Endothelial cell of umbilical vein (primary cell): ENCODE data around the gene PTPN14. TPM values are rescaled to one million over a fixed set of nuclear protein-coding genes. Genes with fewer than 3 reads are reported as not detected.

ENCODE experiments used
- BruUV-seq: library from RNA; stranded (reverse); fragments of 400-500 nt; replicated peaks from 2 replicates; lab custom pipeline; 2021; lab: Mats Ljungman, UMichigan
- CTCF ChIA-PET: fragments of 300-600, 350-600 bp; sonication (Branson Sonifier 250); formaldehyde crosslinking; loops from one replicate; lab custom pipeline; 2021; ENCODE audit warnings: antibody characterized with exemption, inconsistent platforms; lab: Charles Lee
- POLR2A ChIA-PET: fragments of 300-600, 350-600 bp; sonication (Branson Sonifier 250); formaldehyde crosslinking; loops from one replicate; lab custom pipeline; 2021; ENCODE audit warnings: antibody characterized with exemption, inconsistent platforms; lab: Charles Lee
- DNase-seq: peaks from one replicate; pipeline ENCODE4 v3.0.0-alpha.2; 2011; ENCODE audit warnings: low read depth, low spot score
- FAIRE-seq: peaks from 2 replicates; lab custom pipeline; 2011; peaks lifted over from hg19 to GRCh38; lab: Jason Lieb, UNC
- H2AFZ ChIP-seq: 2 replicates; pipeline ENCODE4 v1.6.0; 2012; ENCODE audit warnings: low read depth, low read length, control low read depth, inconsistent platforms
- H3K27ac ChIP-seq: 2 replicates; pipeline ENCODE4 v1.5.1; 2011; ENCODE audit warnings: low read depth, mild to moderate bottlenecking, control low read depth, low read length, moderate library complexity; ENCODE audit not compliant: insufficient read depth
- H3K27me3 ChIP-seq, 2 experiments: 2 replicates each; pipeline versions ENCODE4 v1.6.0 to v1.6.1; 2011; ENCODE audit warnings: low read length in 2 of 2, mixed read lengths in 1 of 2; ENCODE audit not compliant: control insufficient read depth in 2 of 2, insufficient read depth in 2 of 2
- H3K36me3 ChIP-seq, 2 experiments: 2 replicates in 1 of 2; 3 replicates in 1 of 2; pipeline ENCODE4 v1.5.1; 2011; ENCODE audit warnings: low read length in 2 of 2, mild to moderate bottlenecking in 1 of 2, moderate library complexity in 1 of 2; ENCODE audit not compliant: control insufficient read depth in 2 of 2, insufficient read depth in 2 of 2; ENCODE audit errors: extremely low read depth in 1 of 2
- H3K4me1 ChIP-seq: 3 replicates; pipeline ENCODE4 v1.5.1; 2011; ENCODE audit warnings: mild to moderate bottlenecking, low read length; ENCODE audit not compliant: control insufficient read depth, insufficient read depth; ENCODE audit errors: extremely low read depth
- H3K4me2 ChIP-seq: 2 replicates; pipeline ENCODE4 v1.6.1; 2011; ENCODE audit warnings: low read length, control low read depth, mixed read lengths; ENCODE audit not compliant: insufficient read depth
- H3K4me3 ChIP-seq, 3 experiments: fragments of 200-600 bp in 1 of 3; sonication (generic), shearing (Covaris generic) in 1 of 3; replicated peaks in 1 of 3; 2 replicates each; pipeline ENCODE4 v1.5.1; 2011 to 2016; ENCODE audit warnings: control low read depth in 3 of 3, low read length in 3 of 3, mild to moderate bottlenecking in 2 of 3, inconsistent platforms in 1 of 3, low read depth in 1 of 3, moderate library complexity in 1 of 3; ENCODE audit not compliant: insufficient read depth in 1 of 3
- H3K79me2 ChIP-seq: 2 replicates; pipeline ENCODE4 v1.6.0; 2012; ENCODE audit warnings: low read length, inconsistent platforms; ENCODE audit not compliant: control insufficient read depth, insufficient read depth
- H3K9ac ChIP-seq: replicated peaks from 2 replicates; pipeline ENCODE3; 2011; ENCODE audit warnings: low read length, control low read depth; ENCODE audit not compliant: insufficient read depth; ENCODE audit errors: extremely low read depth
- H3K9me1 ChIP-seq: replicated peaks from 3 replicates; pipeline ENCODE4 v1.6.0; 2011; ENCODE audit warnings: mild to moderate bottlenecking, low read length; ENCODE audit not compliant: control insufficient read depth, insufficient read depth; ENCODE audit errors: extremely low read depth
- H3K9me3 ChIP-seq: replicated peaks from 2 replicates; pipeline ENCODE4 v1.5.1; 2012; ENCODE audit warnings: low read length, inconsistent platforms; ENCODE audit not compliant: control insufficient read depth, insufficient read depth
- H4K20me1 ChIP-seq: replicated peaks from 2 replicates; pipeline ENCODE3; 2011; ENCODE audit warnings: mild to moderate bottlenecking, low read length; ENCODE audit not compliant: control insufficient read depth, insufficient read depth; ENCODE audit errors: extremely low read depth
- CTCF ChIP-seq, 2 donors: IDR thresholded peaks; 1 replicate in 1 of 2; 2 replicates in 1 of 2; pipeline ENCODE4 v1.5.1; 2011; ENCODE audit warnings: low read length in 2 of 2, mild to moderate bottlenecking in 2 of 2, moderate library complexity in 2 of 2, control low read depth in 1 of 2, inconsistent platforms in 1 of 2, low read depth in 1 of 2; ENCODE audit not compliant: insufficient read depth in 1 of 2; ENCODE audit errors: extremely low read depth in 1 of 2
- EZH2 ChIP-seq: IDR thresholded peaks from 2 replicates; pipeline ENCODE4 v1.6.1; 2012; ENCODE audit warnings: borderline replicate concordance, low read depth, mild to moderate bottlenecking, moderate library complexity, low read length, inconsistent platforms; ENCODE audit not compliant: severe bottlenecking
- FOS ChIP-seq: IDR thresholded peaks from 2 replicates; pipeline ENCODE4 v1.6.1; 2011; ENCODE audit warnings: mild to moderate bottlenecking, low read length, moderate library complexity, borderline replicate concordance; ENCODE audit not compliant: insufficient read depth
- GATA2 ChIP-seq: IDR thresholded peaks from 2 replicates; pipeline ENCODE4 v1.7.0; 2011; ENCODE audit warnings: low read depth, mild to moderate bottlenecking, moderate library complexity, mixed read lengths, low read length; ENCODE audit not compliant: insufficient read length, insufficient read depth
- JUN ChIP-seq: IDR thresholded peaks from 2 replicates; pipeline ENCODE4 v1.6.1; 2011; ENCODE audit warnings: borderline replicate concordance, low read depth; ENCODE audit not compliant: insufficient read length, insufficient read depth
- MAX ChIP-seq: IDR thresholded peaks from 2 replicates; pipeline ENCODE4 v1.6.1; 2011; ENCODE audit not compliant: insufficient read depth, insufficient read length
- MYC ChIP-seq: IDR thresholded peaks from one replicate; pipeline ENCODE4 v1.6.1; 2011; ENCODE audit warnings: mild to moderate bottlenecking, low read depth, low read length
- POLR2A ChIP-seq: IDR thresholded peaks from 2 replicates; pipeline ENCODE4 v1.6.1; 2012; ENCODE audit warnings: low read depth, mild to moderate bottlenecking, control low read depth, low read length
- POLR2AphosphoS5 ChIP-seq: IDR thresholded peaks from 2 replicates; pipeline ENCODE4 v1.6.1; 2012; ENCODE audit warnings: low read depth, mild to moderate bottlenecking, control low read depth, low read length, moderate library complexity; ENCODE audit not compliant: insufficient read depth
- dilution Hi-C: fragments of 300-500 bp; cut with MboI; formaldehyde crosslinking; loops from one replicate; pipeline ENCODE4 v1.15.0; 2019; ENCODE audit warnings: low sequenced_read_pairs; ENCODE audit not compliant: extremely low pct_ligation_motif_present
- intact Hi-C: fragments of 100-400 bp; cut with micrococcal nuclease; formaldehyde crosslinking; loops from one replicate; pipeline ENCODE4 v1.10.0; 2022
- polyA plus RNA-seq, 4 experiments: library from polyadenylated mRNA; depleted of rRNA in 3 of 4; stranded (reverse) in 3 of 4; unstranded in 1 of 4; fragments of >200 nt; gene quantifications; 2 replicates each; pipeline versions ENCODE4 v1.2.1 to v1.2.3, GENCODE V29; 2011 to 2012; ENCODE audit warnings: missing spikeins in 1 of 4
- total RNA-seq: library from RNA; stranded (reverse); gene quantifications from 2 replicates; pipeline ENCODE4 v1.2.3, GENCODE V29; 2021

Gene PTPN14
- total and polyA plus RNA-seq, 2 donors (not counting 3 experiments of a cell fraction or from before 2014, with no cell fraction given) = 18.5 to 93.0 TPM

GRCh38 chr1:214516434-214517326 is 34.7 kb downstream of the PTPN14 start:
- Histone ChIP-seq H3K27me3 (no peaks in the 10 kb centered on the region), H3K4me1 (peaks cover 25% of the 10 kb centered on the region), H3K4me2 (no peak overlapping the region), H3K36me3 (no peaks in the 10 kb centered on the region), H3K9me1 (no peaks in the 10 kb centered on the region), H3K79me2 (peaks cover 98% of the 10 kb centered on the region), H3K4me3 (no peak overlapping the region), H4K20me1 (peaks cover 2% of the 10 kb centered on the region), H3K9me3 (no peaks in the 10 kb centered on the region), H2AFZ (no peak overlapping the region), H3K27ac (no peak overlapping the region), H3K9ac (no peak overlapping the region)
- dilution Hi-C loops = no loop called here
- TF ChIP-seq POLR2A (no peak), MYC (no peak), MAX (no peak), GATA2 (no peak), EZH2 (no peak), POLR2AphosphoS5 (no peak), FOS (no peak), JUN (no peak), CTCF (IDR thresholded peaks at IDR 0.05; ENCODE audit: extremely low read depth in 1 of 2, insufficient read depth in 1 of 2, low read depth in 1 of 2, low read length in 2 of 2) (no peak)
- intact Hi-C loops = no loop called here
- ChIA-PET CTCF (interaction anchor here (0.7 to 1.7 kb wide), 4 partner anchors 16 to 62 kb away, joined by 3 to 6 read pairs (median 4); no protein-coding TSS in a partner anchor), POLR2A (no interaction called here)
- BruUV-seq = no TSS peak
- DNase-seq = no peak
- FAIRE-seq = no peak
